ENCODE results near the gene CELF2.

CELF2 gene

GRCh38 chr10:11230498-11231167, 213.0 kb downstream of the CELF2 start:
- no peak overlapping the region for H3K4me3 ChIP-seq (ENCODE audit: insufficient read depth, low read length, poor library complexity, severe bottlenecking)
- H3K79me2 ChIP-seq (ENCODE audit: insufficient read depth, low read length), result no peaks in the 10 kb centered on the region
- no peaks in the 10 kb centered on the region for H3F3A ChIP-seq (ENCODE audit: insufficient read depth)

GRCh38 chr10:11231285-11231684, 213.6 kb downstream of the CELF2 start:
- Histone ChIP-seq H4K20me1 (ENCODE audit: low read depth, low read length) (no peaks in the 10 kb centered on the region), H3K36me3 (ENCODE audit: low read length) (no peaks in the 10 kb centered on the region), H3K9me2 (replicated peaks; ENCODE audit: insufficient read depth, low read length) (no peaks in the 10 kb centered on the region), H2AFZ (ENCODE audit: low read depth, low read length, severe bottlenecking) (no peak overlapping the region), H3K9me3 (ENCODE audit: insufficient read depth, low read length) (no peaks in the 10 kb centered on the region), H3K9ac (ENCODE audit: low read length) (no peak overlapping the region), H3K4me3 (ENCODE audit: insufficient read depth, low read length, poor library complexity, severe bottlenecking) (no peak overlapping the region), H3F3A (ENCODE audit: insufficient read depth) (no peaks in the 10 kb centered on the region), H3K79me2 (ENCODE audit: insufficient read depth, low read length) (no peaks in the 10 kb centered on the region), H3K27me3 (ENCODE audit: low read length) (no peaks in the 10 kb centered on the region), H3K4me2 (ENCODE audit: low read depth, low read length, poor library complexity, severe bottlenecking) (no peak overlapping the region), H3K27ac (ENCODE audit: low read depth, low read length) (no peak overlapping the region)
- TF ChIP-seq EZH2phosphoT487 (conservative IDR thresholded peaks at IDR 0.05; ENCODE audit: low read length), result no peak
- TF ChIP-seq, protein P1, sequence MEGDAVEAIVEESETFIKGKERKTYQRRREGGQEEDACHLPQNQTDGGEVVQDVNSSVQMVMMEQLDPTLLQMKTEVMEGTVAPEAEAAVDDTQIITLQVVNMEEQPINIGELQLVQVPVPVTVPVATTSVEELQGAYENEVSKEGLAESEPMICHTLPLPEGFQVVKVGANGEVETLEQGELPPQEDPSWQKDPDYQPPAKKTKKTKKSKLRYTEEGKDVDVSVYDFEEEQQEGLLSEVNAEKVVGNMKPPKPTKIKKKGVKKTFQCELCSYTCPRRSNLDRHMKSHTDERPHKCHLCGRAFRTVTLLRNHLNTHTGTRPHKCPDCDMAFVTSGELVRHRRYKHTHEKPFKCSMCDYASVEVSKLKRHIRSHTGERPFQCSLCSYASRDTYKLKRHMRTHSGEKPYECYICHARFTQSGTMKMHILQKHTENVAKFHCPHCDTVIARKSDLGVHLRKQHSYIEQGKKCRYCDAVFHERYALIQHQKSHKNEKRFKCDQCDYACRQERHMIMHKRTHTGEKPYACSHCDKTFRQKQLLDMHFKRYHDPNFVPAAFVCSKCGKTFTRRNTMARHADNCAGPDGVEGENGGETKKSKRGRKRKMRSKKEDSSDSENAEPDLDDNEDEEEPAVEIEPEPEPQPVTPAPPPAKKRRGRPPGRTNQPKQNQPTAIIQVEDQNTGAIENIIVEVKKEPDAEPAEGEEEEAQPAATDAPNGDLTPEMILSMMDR (IDR thresholded peaks at IDR 0.05; ENCODE audit: insufficient read depth, low read length, poor library complexity, severe bottlenecking), result no peak

More at GRCh38 chr10:11230498-11231167, 213.0 kb downstream of the CELF2 start:
- Histone ChIP-seq H3K4me2 (ENCODE audit: low read depth, low read length, poor library complexity, severe bottlenecking) (no peak overlapping the region), H3K9me3 (ENCODE audit: insufficient read depth, low read length) (no peaks in the 10 kb centered on the region), H2AFZ (ENCODE audit: low read depth, low read length, severe bottlenecking) (no peak overlapping the region), H4K20me1 (ENCODE audit: low read depth, low read length) (no peaks in the 10 kb centered on the region), H3K9ac (ENCODE audit: low read length) (no peak overlapping the region), H3K36me3 (ENCODE audit: low read length) (no peaks in the 10 kb centered on the region), H3K27me3 (ENCODE audit: low read length) (no peaks in the 10 kb centered on the region), H3K27ac (ENCODE audit: low read depth, low read length) (no peak overlapping the region), H3K9me2 (replicated peaks; ENCODE audit: insufficient read depth, low read length) (no peaks in the 10 kb centered on the region)
- TF ChIP-seq, protein P1 (IDR thresholded peaks at IDR 0.05; ENCODE audit: insufficient read depth, low read length, poor library complexity, severe bottlenecking), result no peak
- no peak for TF ChIP-seq EZH2phosphoT487 (conservative IDR thresholded peaks at IDR 0.05; ENCODE audit: low read length)

DNA sequence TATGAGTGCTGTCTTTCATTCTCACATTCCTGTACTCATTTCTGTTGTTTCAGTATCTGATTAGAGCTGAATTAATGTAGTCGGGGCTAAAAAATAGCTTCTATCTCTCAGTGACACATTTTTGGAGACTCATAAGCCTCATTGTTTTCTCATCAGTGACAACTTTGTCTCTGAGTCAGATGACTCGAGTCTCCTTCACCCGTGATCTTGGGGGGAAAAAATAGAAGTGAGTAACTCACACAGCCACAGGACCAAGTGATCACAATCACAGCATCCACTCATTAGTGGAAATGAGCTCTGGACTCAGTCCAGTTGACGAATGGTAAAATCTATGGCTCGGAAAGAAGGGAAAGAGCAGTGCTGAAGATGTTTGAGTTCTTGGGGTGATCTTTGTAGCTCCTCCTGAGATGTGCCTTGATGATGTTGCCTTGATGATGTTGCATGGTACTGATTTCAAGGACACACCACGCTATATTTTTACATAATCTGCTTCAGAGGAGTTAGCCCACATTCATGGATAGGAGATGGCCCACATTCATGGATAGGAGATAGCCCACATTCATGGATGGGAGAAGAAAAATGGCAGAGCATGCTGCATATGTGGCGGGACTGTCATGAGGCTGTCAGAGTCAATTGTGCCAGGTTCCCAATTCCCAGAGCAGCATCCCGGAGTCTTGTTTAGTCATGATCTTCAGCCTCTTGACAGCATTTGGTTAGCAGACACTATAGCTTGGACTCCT, 214.7 kb downstream of the CELF2 start:
- H3K36me3 ChIP-seq (ENCODE audit: low read length), result no peaks in the 10 kb centered on the region
- no peak overlapping the region for H3K9ac ChIP-seq (ENCODE audit: low read length)
- no peak overlapping the region for H3K4me3 ChIP-seq (ENCODE audit: insufficient read depth, low read length, poor library complexity, severe bottlenecking)
- no peak for TF ChIP-seq EZH2phosphoT487 (conservative IDR thresholded peaks at IDR 0.05; ENCODE audit: low read length)
- TF ChIP-seq, protein P1 (IDR thresholded peaks at IDR 0.05; ENCODE audit: insufficient read depth, low read length, poor library complexity, severe bottlenecking), result no peak
- H3F3A ChIP-seq (ENCODE audit: insufficient read depth), result no peaks in the 10 kb centered on the region
- H3K9me3 ChIP-seq (ENCODE audit: insufficient read depth, low read length), result no peaks in the 10 kb centered on the region
- no peaks in the 10 kb centered on the region for H3K79me2 ChIP-seq (ENCODE audit: insufficient read depth, low read length)
- H2AFZ ChIP-seq (ENCODE audit: low read depth, low read length, severe bottlenecking), result no peak overlapping the region
- H4K20me1 ChIP-seq (ENCODE audit: low read depth, low read length), result no peaks in the 10 kb centered on the region
- H3K27me3 ChIP-seq (ENCODE audit: low read length), result no peaks in the 10 kb centered on the region
- no peak overlapping the region for H3K4me2 ChIP-seq (ENCODE audit: low read depth, low read length, poor library complexity, severe bottlenecking)
- no peak overlapping the region for H3K27ac ChIP-seq (ENCODE audit: low read depth, low read length)
- H3K9me2 ChIP-seq (replicated peaks; ENCODE audit: insufficient read depth, low read length), result no peaks in the 10 kb centered on the region

All from SU-DHL-6 (cell line).